LoVo (cell line): Measurements from ENCODE around the gene PPP2R5C.
"Not testable (repeated sequence)": the region's sequence is repeated elsewhere in the genome, so short reads cannot be mapped to it uniquely, and the experiment has no call there.

Experiments used
- DNase-seq: peaks from one replicate; pipeline ENCODE4 v3.0.0-alpha.2; 2016; ENCODE audit warnings: low spot score

Gene PPP2R5C

GRCh38 chr14:101761032-101761880 is at the start of gene PPP2R5C:
PPP2R5C (plus strand) TSS chr14:101761709; CDS start chr14:101761894, 185 bp downstream.
- peak; percentile 89 for DNase-seq

GRCh38 chr14:101711857-101712233 is 49.7 kb upstream of the PPP2R5C start:
- not testable (repeated sequence) for DNase-seq

GRCh38 chr14:101712341-101712740 is 49.2 kb upstream of the PPP2R5C start:
- not testable (repeated sequence) for DNase-seq

GRCh38 chr14:101713091-101713490 is 48.4 kb upstream of the PPP2R5C start:
- not testable (repeated sequence) for DNase-seq

- no peak for DNase-seq
Observed at GRCh38 chr14:101713621-101714349, 47.7 kb upstream of the PPP2R5C start.

- DNase-seq: no peak
Observed at GRCh38 chr14:101714394-101714793, 47.1 kb upstream of the PPP2R5C start.

GRCh38 chr14:101715210-101716076 is 46.1 kb upstream of the PPP2R5C start:
- DNase-seq: no peak

- DNase-seq: no peak
Observed at GRCh38 chr14:101716077-101716950, 45.2 kb upstream of the PPP2R5C start.

- no peak for DNase-seq
Observed at GRCh38 chr14:101716956-101717662, 44.4 kb upstream of the PPP2R5C start.

- no peak for DNase-seq
Observed at GRCh38 chr14:101717663-101718490, 43.6 kb upstream of the PPP2R5C start.

- DNase-seq: no peak
Observed at GRCh38 chr14:101719045-101719645, 42.4 kb upstream of the PPP2R5C start.

- no peak for DNase-seq
Observed at GRCh38 chr14:101719708-101720107, 41.8 kb upstream of the PPP2R5C start.

GRCh38 chr14:101721111-101721510 is 40.4 kb upstream of the PPP2R5C start:
- no peak for DNase-seq

GRCh38 chr14:101721951-101722661 is 39.4 kb upstream of the PPP2R5C start:
- peak; percentile 94 for DNase-seq

GRCh38 chr14:101723061-101723595 is 38.4 kb upstream of the PPP2R5C start:
- no peak for DNase-seq

GRCh38 chr14:101725652-101726051 is 35.9 kb upstream of the PPP2R5C start:
- DNase-seq: not testable (repeated sequence)

GRCh38 chr14:101726295-101726953 is 35.1 kb upstream of the PPP2R5C start:
- no peak for DNase-seq

GRCh38 chr14:101726954-101727302 is 34.6 kb upstream of the PPP2R5C start:
- no peak for DNase-seq
